Gastrocnemius medialis (tissue), 4 donors: ENCODE measurements around the gene RSPH1. TPM values are rescaled to one million over a fixed set of nuclear protein-coding genes. Genes with fewer than 3 reads are reported as not detected.

Experiments used
- ATAC-seq, 2 donors: fragments of 150-250 bp; one replicate each; pipeline ENCODE4 v1.9.1; 2016
- DNase-seq, 2 donors: peaks; one replicate each; pipeline ENCODE4 v3.0.0-alpha.2; 2019
- H3K27ac ChIP-seq, 4 donors: fragments of 200-600 bp; sonication (generic); 1 replicate in 1 of 4; 2 replicates in 3 of 4; pipeline ENCODE4 v1.5.1; 2016 to 2018; ENCODE audit warnings: mild to moderate bottlenecking in 2 of 4, moderate library complexity in 1 of 4
- H3K27me3 ChIP-seq, 3 donors: fragments of 200-600 bp; sonication (generic) in 2 of 3; 1 replicate in 1 of 3; 2 replicates in 2 of 3; pipeline versions ENCODE4 v1.5.1 to v1.6.0; 2016 to 2019; ENCODE audit warnings: mild to moderate bottlenecking in 1 of 3, moderate library complexity in 1 of 3
- H3K36me3 ChIP-seq, 2 donors: fragments of 200-600 bp; sonication (generic) in 1 of 2; one replicate each; pipeline ENCODE4 v1.5.1; 2017 to 2018
- H3K4me1 ChIP-seq, 2 donors: fragments of 200-600 bp; sonication (generic) in 1 of 2; one replicate each; pipeline ENCODE4 v1.5.1; 2016 to 2017; ENCODE audit warnings: mild to moderate bottlenecking in 2 of 2
- H3K4me3 ChIP-seq, 4 donors: fragments of 200-600 bp; sonication (generic) in 3 of 4; 1 replicate in 1 of 4; 2 replicates in 3 of 4; pipeline ENCODE4 v1.5.1; 2016 to 2019; ENCODE audit warnings: mild to moderate bottlenecking in 2 of 4
- H3K9me3 ChIP-seq, 3 donors: fragments of 200-600 bp; sonication (generic) in 2 of 3; 1 replicate in 1 of 3; 2 replicates in 2 of 3; pipeline ENCODE4 v1.5.1; 2016 to 2019
- POLR2A ChIP-seq, 2 donors: fragments of 450-650 bp; IDR thresholded peaks; one replicate each; pipeline ENCODE4 v1.6.1; 2017; ENCODE audit warnings: antibody characterized with exemption in 2 of 2, mild to moderate bottlenecking in 2 of 2, moderate library complexity in 2 of 2
- in situ Hi-C, 4 donors: fragments of 200-750 bp; cut with MboI; loops; one replicate each; pipeline versions ENCODE4 v1.15.0 to v1.8.0; 2017; ENCODE audit warnings: low sequenced_read_pairs in 4 of 4
- intact Hi-C: fragments of 100-400 bp; cut with DNase I; formaldehyde crosslinking; loops from one replicate; pipeline ENCODE4 v1.15.1; 2023; ENCODE audit warnings: low total_unique reads
- total RNA-seq, 4 donors: library from RNA; depleted of rRNA; stranded (reverse); fragments of >200 nt; gene quantifications; one replicate each; pipeline versions ENCODE4 v1.1.0 to v1.2.3, GENCODE V29; 2016
- TF ChIP-seq, protein P1 (sequence below), 5 experiments: fragments of 450-650 bp in 3 of 5; fragments of 200-600 bp in 2 of 5; sonication (generic) in 2 of 5; IDR thresholded peaks in 4 of 5; conservative IDR thresholded peaks in 1 of 5; 1 replicate in 4 of 5; 2 replicates in 1 of 5; pipeline ENCODE4 v1.5.1; 2016 to 2019; ENCODE audit warnings: antibody characterized with exemption in 5 of 5, mild to moderate bottlenecking in 3 of 5, moderate library complexity in 3 of 5

Gene RSPH1
- total RNA-seq, 4 donors from 2014 or later: 0.29 TPM; not detected in 3

- ATAC-seq (no peak), DNase-seq (no peak)
- Histone ChIP-seq H3K4me1 (no peaks in the 10 kb centered on the region), H3K27ac (no peak overlapping the region), H3K9me3 (no peaks in the 10 kb centered on the region), H3K27me3 (no peaks in the 10 kb centered on the region), H3K4me3 (no peak overlapping the region), H3K36me3 (no peaks in the 10 kb centered on the region)
- in situ Hi-C loops: no loop called here
- intact Hi-C loops: no loop called here
- TF ChIP-seq, protein P1, sequence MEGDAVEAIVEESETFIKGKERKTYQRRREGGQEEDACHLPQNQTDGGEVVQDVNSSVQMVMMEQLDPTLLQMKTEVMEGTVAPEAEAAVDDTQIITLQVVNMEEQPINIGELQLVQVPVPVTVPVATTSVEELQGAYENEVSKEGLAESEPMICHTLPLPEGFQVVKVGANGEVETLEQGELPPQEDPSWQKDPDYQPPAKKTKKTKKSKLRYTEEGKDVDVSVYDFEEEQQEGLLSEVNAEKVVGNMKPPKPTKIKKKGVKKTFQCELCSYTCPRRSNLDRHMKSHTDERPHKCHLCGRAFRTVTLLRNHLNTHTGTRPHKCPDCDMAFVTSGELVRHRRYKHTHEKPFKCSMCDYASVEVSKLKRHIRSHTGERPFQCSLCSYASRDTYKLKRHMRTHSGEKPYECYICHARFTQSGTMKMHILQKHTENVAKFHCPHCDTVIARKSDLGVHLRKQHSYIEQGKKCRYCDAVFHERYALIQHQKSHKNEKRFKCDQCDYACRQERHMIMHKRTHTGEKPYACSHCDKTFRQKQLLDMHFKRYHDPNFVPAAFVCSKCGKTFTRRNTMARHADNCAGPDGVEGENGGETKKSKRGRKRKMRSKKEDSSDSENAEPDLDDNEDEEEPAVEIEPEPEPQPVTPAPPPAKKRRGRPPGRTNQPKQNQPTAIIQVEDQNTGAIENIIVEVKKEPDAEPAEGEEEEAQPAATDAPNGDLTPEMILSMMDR (IDR thresholded peaks at IDR 0.05 in 4 of 5, conservative IDR thresholded peaks at IDR 0.05 in 1 of 5): no peak
- no peak for TF ChIP-seq POLR2A (IDR thresholded peaks at IDR 0.05)
Measured at GRCh38 chr21:42475036-42475435, 21.0 kb downstream of the RSPH1 start.

- in situ Hi-C loops (loop anchor here in 3 of 4 donors (25.0 kb wide), 2 partner anchors 88 to 337 kb away; no protein-coding TSS in a partner anchor), intact Hi-C loops (no loop called here)
- no peaks in the 10 kb centered on the region for H3K36me3 ChIP-seq
- H3K4me1 ChIP-seq: no peaks in the 10 kb centered on the region
- H3K4me3 ChIP-seq: no peak overlapping the region
- DNase-seq (no peak), ATAC-seq (no peak)
- no peak overlapping the region for H3K27ac ChIP-seq
- no peaks in the 10 kb centered on the region for H3K9me3 ChIP-seq
- TF ChIP-seq POLR2A (IDR thresholded peaks at IDR 0.05): no peak
- TF ChIP-seq, protein P1 (IDR thresholded peaks at IDR 0.05 in 4 of 5, conservative IDR thresholded peaks at IDR 0.05 in 1 of 5): no peak
- no peaks in the 10 kb centered on the region for H3K27me3 ChIP-seq
Measured at GRCh38 chr21:42474043-42474831, 21.8 kb downstream of the RSPH1 start.

- Histone ChIP-seq H3K36me3 (no peaks in the 10 kb centered on the region), H3K4me3 (no peak overlapping the region), H3K4me1 (no peaks in the 10 kb centered on the region), H3K9me3 (no peaks in the 10 kb centered on the region), H3K27ac (no peak overlapping the region), H3K27me3 (no peaks in the 10 kb centered on the region)
- no peak for DNase-seq
- ATAC-seq: no peak
- intact Hi-C loops: no loop called here
- TF ChIP-seq, protein P1 (IDR thresholded peaks at IDR 0.05 in 4 of 5, conservative IDR thresholded peaks at IDR 0.05 in 1 of 5): no peak
- no peak for TF ChIP-seq POLR2A (IDR thresholded peaks at IDR 0.05)
- in situ Hi-C loops: loop anchor here in 3 of 4 donors (25.0 kb wide), 2 partner anchors 89 to 336 kb away; no protein-coding TSS in a partner anchor
Measured at GRCh38 chr21:42473498-42474042, 22.5 kb downstream of the RSPH1 start.

GRCh38 chr21:42472521-42472920 lies 23.5 kb downstream of the RSPH1 start:
- TF ChIP-seq, protein P1 (IDR thresholded peaks at IDR 0.05 in 4 of 5, conservative IDR thresholded peaks at IDR 0.05 in 1 of 5): no peak
- TF ChIP-seq POLR2A (IDR thresholded peaks at IDR 0.05): no peak

More at GRCh38 chr21:42472521-42472920, 23.5 kb downstream of the RSPH1 start:
- Histone ChIP-seq H3K4me3 (no peak overlapping the region), H3K9me3 (no peaks in the 10 kb centered on the region), H3K27me3 (no peaks in the 10 kb centered on the region), H3K27ac (no peak overlapping the region), H3K4me1 (peaks cover under 1 to 2% of the 10 kb centered on the region in 2 donors), H3K36me3 (no peaks in the 10 kb centered on the region)
- ATAC-seq (no peak), DNase-seq (no peak)
- in situ Hi-C loops: loop anchor here in 3 of 4 donors (25.0 kb wide), 2 partner anchors 90 to 335 kb away; no protein-coding TSS in a partner anchor
- intact Hi-C loops: no loop called here
